Measurements from ENCODE around the gene ZNF366. TPM values are rescaled to one million over a fixed set of nuclear protein-coding genes. Genes with fewer than 3 reads are reported as not detected.

Gene ZNF366
- total RNA-seq, 1 donor from 2014 or later, result 0.40 TPM

DNA sequence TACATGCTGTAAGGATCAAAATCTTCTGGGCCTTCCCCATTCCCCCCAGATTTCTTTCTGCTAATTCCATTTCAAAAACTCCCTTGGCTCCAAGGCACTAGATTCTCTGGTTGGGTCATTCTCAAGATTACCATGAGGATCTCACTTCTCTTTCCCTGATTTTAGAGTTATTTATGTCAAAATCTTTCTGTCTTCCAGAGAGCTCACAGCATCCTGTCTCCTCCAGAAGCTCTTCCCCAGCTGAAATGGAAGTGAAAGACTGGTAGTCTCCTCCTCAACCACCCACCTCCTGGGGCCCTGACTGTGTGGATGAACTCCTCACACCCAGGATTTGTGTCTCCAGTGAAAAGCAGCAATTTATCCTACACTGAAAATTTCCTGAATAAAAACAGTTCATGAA, 11.9 kb upstream of the ZNF366 start:
- DNase-seq (ENCODE audit: low read depth in 2 of 2), result no peak

DNA sequence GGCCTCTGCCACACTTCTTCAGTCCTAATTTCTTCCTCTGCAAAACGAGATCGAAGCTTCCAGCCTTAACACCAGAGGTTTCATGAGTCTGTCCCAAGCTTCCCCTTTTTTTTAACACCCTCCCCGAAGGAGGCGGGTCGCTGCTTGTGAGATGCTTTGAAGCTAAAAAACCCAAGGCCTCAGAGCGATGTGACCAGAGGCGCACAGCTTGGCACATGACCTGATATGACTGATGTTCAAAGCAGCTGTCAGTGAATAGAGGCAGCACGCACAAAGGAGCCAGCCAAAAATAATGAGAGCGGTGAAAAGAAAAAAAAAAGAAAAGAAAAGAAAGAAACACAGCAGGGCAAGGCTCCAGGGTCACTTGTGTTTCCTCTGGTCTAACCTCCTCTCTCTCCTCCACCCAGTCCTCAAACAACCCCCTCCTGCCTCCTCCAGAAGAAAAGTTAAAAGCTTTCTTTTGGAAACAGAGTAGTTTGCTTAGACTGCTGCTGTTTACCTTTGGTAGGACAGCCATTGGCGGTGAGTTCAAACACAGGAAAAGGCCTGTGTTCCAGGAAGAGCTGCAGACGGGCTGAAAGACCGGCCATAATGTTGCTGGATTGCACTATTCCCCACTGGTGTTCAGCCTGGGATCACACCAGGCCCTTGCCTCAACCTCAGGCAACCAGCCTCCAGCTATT, 10.9 kb upstream of the ZNF366 start:
- DNase-seq (ENCODE audit: low read depth in 2 of 2), result peak; percentile 32 to 34

DNA sequence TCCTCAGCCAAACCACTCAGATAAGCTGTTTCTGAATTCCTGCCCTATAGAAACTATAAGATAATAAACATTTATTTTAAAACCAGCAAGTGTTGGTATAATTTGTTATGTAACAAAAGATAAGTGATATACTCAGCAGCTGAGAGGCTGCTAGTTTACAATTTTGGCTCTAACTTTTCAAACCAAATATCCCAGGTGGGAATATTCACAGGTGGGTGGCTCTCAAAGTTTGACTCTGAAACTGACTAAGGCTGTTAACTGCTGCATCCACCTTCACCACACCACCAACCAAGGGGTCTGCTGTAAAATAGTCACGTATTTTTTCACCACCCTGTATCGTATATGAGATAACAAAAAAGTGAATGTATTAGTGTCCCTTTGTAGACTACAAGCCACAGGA, 9.7 kb upstream of the ZNF366 start:
- DNase-seq (ENCODE audit: low read depth in 2 of 2), result no peak

DNA sequence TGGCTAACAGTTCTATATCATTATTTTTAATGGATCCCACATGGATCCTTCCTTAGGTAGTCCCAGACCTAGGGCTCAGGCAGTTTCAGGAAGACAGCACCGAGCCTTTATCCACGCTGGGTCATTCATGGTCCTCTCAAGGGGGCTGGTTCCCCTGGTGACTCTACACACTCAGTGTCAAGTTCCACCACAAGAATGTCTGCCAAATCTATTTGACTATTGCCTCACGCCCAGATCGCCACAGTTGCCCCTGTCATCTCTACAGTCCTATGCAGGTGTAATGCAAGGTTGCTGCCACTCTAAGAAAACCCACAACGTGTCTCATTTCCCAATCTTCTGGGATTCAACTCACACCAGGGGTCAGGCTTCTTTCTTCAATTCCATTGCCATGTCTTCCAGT, 8.0 kb upstream of the ZNF366 start:
- DNase-seq (ENCODE audit: low read depth in 2 of 2), result no peak

DNA sequence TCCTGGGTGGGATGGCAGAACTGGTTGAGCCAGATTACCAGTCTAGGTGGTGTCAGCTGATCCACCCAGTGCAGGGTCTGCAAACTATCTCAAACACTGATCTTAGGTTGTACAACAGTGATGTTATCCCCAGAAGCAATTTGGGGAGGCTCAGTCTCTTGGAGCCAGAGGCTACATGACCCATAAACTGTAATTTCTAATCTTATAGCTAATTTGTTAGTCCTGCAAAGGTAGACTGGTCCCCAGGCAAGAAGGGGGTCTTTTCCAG, 5.3 kb upstream of the ZNF366 start:
- DNase-seq (ENCODE audit: low read depth in 2 of 2), result no peak

DNA sequence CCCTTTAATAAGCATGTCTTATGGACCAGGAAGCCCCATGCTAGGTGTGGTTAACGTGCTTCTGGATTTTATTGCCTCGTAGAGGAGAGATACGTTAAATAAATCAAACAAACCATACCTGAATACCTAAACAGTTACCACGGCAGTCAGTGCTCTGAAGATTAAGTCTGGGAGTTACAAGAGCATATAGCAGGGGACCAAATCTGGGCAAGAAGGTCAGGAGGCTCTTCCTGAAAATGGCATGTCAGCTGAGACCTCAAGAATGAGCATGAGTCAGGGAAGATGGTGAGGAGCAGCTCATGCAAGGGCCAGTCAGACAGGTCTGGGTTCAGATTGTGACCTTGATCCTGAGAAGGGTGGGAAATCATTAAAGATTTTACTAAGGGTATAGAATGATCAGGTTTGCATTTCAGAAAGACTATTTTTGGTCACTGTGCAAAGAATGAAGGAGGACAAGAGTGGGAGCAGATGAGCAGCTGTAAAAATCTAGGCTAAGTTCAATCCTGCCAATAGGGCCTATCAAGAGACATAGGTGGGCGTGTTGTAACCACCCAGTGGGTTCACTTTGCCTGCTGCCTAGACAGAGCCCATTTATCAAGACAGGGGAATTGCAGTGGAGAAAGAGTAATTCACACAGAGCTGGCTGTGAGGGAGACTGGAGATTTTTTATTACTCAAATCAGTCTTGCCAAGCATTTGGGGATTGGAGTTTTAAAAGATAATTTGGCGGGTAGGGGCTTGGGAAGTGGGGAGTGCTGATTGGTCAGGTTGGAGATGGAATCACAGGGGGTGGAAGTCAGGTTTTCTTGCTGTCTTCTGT, 4.8 kb upstream of the ZNF366 start:
- DNase-seq (ENCODE audit: low read depth in 2 of 2), result peak in 1 of 2 donors; percentile 52

DNA sequence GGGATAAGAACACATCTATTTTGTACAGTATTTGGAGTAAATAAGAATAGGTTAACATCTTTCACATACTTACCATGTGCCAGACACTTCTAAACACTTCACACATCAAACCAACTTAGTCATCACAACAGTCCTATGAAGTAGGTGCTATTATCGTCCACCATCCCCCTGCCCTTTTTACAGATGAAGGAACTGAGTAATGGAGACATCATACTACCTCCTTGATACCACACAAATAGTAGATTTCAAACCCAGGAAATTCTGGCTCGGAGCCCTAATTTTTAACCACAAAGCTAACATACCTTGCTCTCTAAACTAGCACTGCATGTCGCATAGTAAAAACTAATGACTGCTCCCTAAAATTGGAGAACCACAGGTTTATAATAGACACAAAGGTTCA, 4.2 kb upstream of the ZNF366 start:
- DNase-seq (ENCODE audit: low read depth in 2 of 2), result peak in 1 of 2 donors; percentile 90

DNA sequence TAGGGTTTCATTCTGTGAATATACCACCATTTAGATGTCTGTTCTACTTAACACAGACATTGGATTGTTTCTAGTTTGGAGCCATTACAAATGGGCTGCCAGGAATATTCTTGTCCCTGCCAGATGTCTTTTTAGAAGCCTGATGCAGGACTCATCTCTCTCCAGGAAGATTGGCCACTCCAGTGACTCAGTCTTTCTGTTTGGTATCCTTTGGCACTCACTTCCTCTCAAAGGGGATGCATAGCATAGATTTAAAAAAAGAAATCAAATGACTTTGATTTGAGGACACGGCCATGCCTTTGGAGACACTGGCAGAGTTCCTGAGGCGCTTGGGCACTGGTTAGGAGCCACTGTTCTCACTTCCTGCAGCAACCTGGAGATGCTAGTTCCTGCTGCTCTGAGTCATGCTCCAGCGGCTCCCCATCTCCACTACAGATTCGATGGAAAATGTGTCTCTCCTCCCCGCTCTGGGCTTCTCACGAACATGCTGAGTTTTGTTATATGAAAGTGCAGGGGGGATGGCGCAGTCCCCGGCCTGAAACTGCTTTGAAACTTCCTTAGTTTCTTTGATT, 3.5 kb upstream of the ZNF366 start:
- DNase-seq (ENCODE audit: low read depth in 2 of 2), result peak; percentile 70 to 93

DNA sequence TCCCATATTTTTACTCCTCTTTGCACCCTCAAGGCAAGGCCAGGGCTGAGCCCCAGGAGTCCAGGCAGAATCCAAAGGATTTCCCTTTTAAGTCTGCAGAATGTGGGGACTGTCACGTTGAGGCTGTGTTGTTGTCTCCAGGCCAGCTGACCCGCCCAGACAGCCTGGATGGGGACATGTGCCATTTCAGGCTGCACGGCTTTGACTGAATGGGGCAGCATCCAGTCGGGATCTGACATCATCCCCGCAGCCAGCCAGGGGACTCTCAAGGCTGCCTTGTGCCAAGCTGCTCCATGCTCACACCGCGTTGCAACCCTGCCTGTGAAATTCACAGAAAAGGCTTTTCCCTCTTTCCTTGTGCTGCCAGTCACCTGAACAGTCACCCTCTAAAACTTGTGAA, 2.2 kb upstream of the ZNF366 start:
- DNase-seq (ENCODE audit: low read depth in 2 of 2), result no peak

DNA sequence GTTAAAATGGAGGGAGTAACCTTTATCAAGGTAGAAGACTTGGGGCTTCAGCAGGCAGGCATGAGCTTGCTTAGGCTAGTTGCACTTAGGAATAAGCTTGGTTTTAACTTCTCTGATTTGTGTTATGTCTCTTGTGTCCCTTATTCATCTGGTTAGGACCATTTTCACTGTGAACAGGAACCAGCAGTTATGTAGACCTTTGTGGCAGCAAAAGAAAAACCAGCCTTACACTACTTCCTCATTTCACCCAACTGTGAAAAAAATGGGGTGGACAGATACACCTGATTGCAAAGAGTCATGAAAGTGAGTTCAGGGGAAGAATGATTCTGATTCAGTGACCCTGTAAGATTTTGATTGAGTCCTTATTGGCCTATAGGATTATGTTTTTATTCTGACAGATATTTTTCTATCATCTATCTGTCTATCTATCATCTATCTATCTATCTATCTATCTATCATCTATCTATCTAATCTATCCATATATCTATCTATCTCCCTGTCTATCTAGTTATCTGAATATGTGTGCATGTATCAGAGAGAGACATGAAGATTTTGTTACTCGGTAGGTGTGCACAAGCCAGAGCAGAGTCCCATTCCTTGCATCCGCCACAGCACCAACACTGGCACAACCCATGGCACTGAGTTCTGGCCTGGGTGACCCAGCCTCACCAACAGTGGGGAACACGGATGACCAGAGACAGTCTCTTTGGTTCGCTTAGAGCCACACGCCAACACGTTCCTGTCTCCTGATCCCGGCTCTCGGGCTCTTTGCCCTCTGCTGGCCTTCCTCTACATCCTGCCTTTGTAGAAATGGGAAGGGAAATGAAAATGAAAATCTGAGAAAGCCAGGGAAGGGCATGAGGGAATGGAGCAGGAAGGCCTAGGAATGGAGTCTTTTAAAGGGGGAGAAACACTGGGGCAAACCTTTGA, 1.3 kb upstream of the ZNF366 start:
- peak; percentile 54 to 56 for DNase-seq (ENCODE audit: low read depth in 2 of 2)

DNA sequence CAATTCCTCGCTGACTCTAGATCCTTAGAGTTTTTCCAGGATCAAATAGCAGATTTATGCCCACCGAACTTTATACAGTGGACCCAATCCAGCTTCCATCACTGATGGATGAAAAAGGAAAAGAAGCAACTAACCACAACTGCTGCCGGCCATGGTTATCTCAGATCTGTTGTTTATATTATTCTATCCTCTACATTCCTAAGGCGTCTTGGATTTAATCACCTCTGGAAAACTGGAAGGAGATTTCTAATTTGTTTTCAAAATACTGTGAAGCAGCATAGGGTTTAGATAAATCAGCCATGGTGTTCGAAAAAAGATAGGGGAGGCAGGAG, 663 bp upstream of the ZNF366 start:
- DNase-seq (ENCODE audit: low read depth in 2 of 2), result peak in 1 of 2 donors; percentile 37

DNA sequence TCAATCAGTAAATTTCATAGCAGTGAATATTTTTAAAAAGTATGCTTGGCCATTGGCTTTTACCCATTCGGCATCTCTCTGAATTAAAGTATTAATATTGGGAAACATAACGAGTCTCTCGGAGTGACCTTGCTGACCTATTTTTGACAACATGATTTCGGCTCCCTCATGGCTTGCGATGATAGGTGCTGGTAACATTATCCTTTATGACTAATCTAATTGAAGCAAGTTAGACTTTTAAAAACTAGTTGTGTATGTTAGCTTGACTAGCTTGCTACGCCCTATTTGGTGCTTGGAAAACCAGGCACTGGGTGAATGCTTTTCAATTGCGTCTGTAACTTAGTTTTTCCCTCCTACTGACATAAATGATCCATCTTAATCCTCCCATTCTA, 1.1 kb downstream of the ZNF366 start:
- DNase-seq (ENCODE audit: low read depth in 2 of 2), result peak in 1 of 2 donors; percentile 31

DNA sequence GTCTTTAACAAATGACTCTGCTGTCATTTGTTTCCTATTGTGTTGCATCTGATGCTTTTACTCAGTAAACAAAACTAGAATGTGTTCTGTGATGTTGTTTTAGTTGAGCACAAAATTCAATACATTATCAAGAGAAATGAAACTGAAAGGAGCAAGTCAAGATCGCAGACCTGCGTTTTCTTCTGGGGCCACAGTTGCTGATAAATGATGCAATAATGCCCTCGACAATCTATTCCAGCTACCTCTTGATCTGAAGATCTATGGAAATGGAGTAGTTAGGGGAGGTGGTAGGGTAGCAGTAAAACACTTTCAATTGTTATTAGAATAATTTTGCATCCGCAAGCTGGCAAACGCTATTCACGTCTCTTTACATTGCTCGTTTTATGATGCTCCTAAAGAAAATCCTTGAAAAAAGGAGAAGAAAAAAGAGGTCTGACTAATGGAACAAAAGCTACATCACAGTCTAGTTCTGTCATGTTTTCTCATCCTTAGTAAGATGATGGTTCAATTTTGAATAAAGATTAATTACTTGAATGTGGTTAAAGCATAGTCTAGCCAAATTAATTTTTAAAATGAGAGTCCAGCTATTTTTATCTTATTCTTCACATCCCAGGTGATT, 1.6 kb downstream of the ZNF366 start:
- peak in 1 of 2 donors; percentile 57 for DNase-seq (ENCODE audit: low read depth in 2 of 2)

DNA sequence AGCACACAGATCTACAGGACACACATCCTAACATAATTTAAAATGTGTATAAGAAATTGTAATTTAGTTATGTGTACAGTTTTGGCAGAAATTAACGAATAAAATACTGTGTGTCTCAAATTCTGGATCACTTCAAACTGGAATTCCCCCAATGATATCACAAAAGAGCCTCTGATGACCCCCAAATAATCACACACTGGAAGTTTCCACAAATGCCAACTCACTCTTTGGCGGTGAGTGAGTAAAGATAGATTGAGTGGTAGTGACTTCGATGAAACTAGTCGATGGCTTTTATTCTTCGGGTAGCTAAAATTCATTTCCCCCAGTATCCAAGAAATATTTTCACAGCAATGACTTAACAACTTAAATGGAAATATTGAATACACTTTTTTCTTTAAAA, 2.2 kb downstream of the ZNF366 start:
- peak in 1 of 2 donors; percentile 65 for DNase-seq (ENCODE audit: low read depth in 2 of 2)

DNA sequence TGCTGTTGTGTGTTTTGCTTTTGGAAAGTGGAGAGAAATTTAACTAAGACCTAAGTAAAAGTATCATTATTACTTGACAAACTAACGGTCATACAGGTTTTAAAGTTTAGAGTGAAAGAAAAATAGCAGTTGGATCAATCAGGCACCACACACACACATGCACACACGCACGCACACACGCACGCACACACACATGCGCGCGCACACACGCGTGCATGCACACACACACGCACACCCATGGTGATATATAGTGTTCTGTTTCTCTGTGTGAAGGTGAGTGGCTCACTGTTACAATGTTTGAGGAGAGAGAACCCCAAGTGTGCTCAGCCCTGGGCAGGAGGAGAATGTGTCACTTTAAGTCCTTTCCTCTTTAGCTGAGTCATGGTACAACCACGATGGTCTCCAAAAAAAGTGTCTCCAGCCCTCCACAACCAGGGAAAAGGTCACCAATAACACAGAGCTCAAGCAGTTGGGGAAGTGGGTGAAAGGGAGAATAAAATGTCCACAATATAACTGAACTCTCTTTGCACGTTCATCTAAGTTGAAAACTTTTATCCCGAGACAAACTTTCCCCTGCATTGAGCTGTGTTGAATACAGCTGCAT, 3.2 kb downstream of the ZNF366 start:
- DNase-seq (ENCODE audit: low read depth in 2 of 2), result peak in 1 of 2 donors; percentile 81

DNA sequence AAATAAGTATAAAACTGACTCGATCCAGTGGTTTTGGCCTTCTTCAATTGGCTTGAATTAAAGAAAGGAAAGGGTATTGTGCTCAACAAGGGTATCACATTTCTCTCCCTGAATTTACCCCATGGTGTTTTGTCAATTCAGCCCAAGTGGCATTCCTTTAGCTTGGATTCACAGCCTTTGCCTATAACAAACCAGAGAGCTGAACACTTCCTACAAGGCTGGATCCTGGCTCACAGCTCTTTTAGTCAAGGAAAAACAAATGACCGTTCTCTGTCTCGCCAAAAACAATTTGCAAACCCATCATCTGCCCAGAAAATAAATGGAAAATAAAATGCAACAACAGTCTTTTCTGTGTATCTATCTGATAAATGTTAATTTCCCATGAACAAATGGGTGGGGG, 5.7 kb downstream of the ZNF366 start:
- no peak for DNase-seq (ENCODE audit: low read depth in 2 of 2)

DNA sequence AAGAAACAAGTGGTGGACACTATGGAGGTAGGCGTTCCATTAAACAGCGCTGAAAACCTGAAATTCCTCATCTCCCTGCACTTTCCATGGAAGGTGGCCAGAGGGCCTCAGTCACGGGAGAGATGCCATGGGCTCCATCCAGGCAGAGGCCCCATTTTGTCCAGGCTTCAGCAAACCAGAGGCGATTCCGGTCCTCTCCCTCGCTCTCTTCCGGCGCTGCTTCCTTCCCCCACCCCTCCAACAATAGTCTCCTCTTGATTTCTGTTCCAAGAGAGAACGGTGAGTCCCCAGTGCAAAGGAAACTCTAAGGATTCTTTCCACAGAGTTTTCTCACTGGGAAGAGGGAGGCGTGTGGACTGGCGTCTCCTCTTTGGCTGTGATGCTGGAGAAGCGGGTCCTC, 7.5 kb downstream of the ZNF366 start:
- DNase-seq (ENCODE audit: low read depth in 2 of 2), result peak; percentile 53 to 66

DNA sequence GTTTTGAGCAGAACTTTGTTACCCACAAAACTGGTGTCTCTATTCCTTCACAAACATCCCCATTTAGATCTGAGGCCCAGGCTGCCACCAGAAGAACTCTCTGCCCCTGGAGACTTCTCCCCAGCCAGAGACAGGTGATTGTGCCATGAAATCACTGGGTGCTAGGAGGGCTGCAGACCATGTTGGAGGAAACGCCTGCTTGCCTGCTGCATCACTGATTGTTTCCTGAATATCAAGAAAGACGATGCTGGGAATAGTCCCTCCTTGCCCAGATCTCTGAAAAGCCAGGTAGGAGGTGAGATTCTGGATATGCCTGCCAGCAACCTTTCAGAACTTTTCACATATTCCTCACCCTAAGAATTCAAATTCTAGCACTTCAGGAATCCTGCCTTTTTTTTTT, 8.1 kb downstream of the ZNF366 start:
- DNase-seq (ENCODE audit: low read depth in 2 of 2), result peak in 1 of 2 donors; percentile 29

DNA sequence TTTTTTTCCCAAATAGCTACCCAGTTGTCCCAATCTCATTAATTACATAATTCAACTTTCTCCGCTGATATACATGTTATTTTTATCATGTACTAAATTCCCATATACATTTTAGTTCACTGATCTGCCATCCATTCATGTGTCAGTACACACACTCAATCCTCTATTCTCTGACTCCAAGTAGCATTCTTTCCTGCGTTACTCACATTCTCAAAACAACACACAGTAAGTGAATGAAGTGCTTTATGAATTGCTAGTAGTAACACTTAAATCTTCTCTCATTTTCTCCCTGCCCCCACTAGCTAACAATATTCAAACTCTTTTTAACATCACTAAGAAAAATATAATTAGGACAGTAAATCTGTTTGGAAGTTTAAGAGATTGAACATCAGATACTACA, 8.9 kb downstream of the ZNF366 start:
- peak in 1 of 2 donors; percentile 66 for DNase-seq (ENCODE audit: low read depth in 2 of 2)

DNA sequence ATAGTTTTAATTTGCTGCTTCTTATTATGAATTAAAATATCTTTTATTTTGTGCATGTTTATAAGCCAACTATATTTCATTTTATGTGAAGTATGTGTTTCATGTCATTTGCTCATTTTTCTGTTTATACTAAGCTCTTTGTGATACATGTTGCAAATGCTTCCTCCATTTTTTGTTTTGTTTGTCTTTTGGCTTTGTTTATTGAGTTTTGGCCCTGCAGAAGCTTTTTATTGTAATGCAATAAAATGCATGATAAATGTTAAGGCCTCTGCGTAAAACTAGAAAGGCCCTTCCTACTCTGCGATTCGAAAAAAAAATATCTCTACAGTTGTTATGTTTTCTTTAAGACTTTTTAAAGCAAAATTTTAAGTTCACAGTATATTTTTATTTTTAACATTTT, 9.4 kb downstream of the ZNF366 start:
- DNase-seq (ENCODE audit: low read depth in 2 of 2), result no peak

DNA sequence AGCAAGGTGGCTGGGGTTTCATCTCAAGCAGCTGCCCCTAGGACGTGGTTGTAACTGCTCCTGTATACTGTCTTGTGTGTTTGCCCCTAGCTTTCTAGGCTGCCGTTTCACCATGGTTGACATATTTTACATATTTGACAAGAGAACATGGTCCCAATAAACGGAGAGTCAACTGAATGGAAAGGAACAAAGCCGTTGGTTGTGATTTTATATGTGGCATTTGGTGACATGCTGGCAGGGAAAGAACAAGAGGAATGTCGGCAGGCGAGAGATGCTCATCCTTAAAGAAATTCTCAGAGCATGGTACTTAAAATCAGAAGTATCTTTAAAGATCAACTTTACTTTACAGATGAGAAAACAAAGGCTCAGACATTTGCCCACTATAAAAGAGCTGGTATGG, 11.8 kb downstream of the ZNF366 start:
- no peak for DNase-seq (ENCODE audit: low read depth in 2 of 2)
